Osteoblast (primary cell): ENCODE measurements around the gene NDUFA5. TPM values are rescaled to one million over a fixed set of nuclear protein-coding genes. Genes with fewer than 3 reads are reported as not detected.
A peak's percentile ranks its signal among the peaks of the same experiment; 100 is the strongest.
"Not testable (repeated sequence)": the region's sequence is repeated elsewhere in the genome, so short reads cannot be mapped to it uniquely, and the experiment has no call there.

Experiments
- DNase-seq: peaks from one replicate; pipeline ENCODE4 v3.0.0; 2011; ENCODE audit warnings: low spot score, mixed read lengths; ENCODE audit not compliant: insufficient read length; ENCODE audit errors: missing footprints
- H2AFZ ChIP-seq: 2 replicates; pipeline ENCODE4 v1.6.0; 2011; ENCODE audit warnings: mild to moderate bottlenecking, low read length
- H3K27ac ChIP-seq: 2 replicates; pipeline ENCODE4 v1.5.1; 2011; ENCODE audit warnings: mild to moderate bottlenecking, low read depth, low read length, moderate library complexity
- H3K27me3 ChIP-seq: 2 replicates; pipeline ENCODE4 v1.6.0; 2012; ENCODE audit warnings: mild to moderate bottlenecking, control low read depth, inconsistent platforms, low read length, moderate library complexity; ENCODE audit not compliant: insufficient read depth
- H3K36me3 ChIP-seq: 2 replicates; pipeline ENCODE4 v1.5.1; 2011; ENCODE audit warnings: mild to moderate bottlenecking, low read length, control low read depth, moderate library complexity; ENCODE audit not compliant: insufficient read depth
- H3K4me1 ChIP-seq: 2 replicates; pipeline ENCODE4 v1.5.1; 2011; ENCODE audit warnings: mild to moderate bottlenecking, low read length, control low read depth, moderate library complexity; ENCODE audit not compliant: insufficient read depth
- H3K4me2 ChIP-seq: 2 replicates; pipeline ENCODE4 v1.6.0; 2011; ENCODE audit warnings: mild to moderate bottlenecking, low read length; ENCODE audit not compliant: insufficient read depth
- H3K4me3 ChIP-seq: fragments of 200-600 bp; sonication (generic); 3 replicates; pipeline ENCODE4 v1.5.1; 2012; ENCODE audit warnings: mild to moderate bottlenecking, low read length, inconsistent platforms; ENCODE audit not compliant: insufficient read depth
- H3K79me2 ChIP-seq: 2 replicates; pipeline ENCODE4 v1.6.0; 2012; ENCODE audit warnings: mild to moderate bottlenecking, low read length, control low read depth, inconsistent platforms; ENCODE audit not compliant: insufficient read depth
- H3K9me3 ChIP-seq: 2 replicates; pipeline ENCODE4 v1.5.1; 2011; ENCODE audit warnings: low read depth, low read length, control low read depth
- H4K20me1 ChIP-seq: 2 replicates; pipeline ENCODE4 v1.6.0; 2012; ENCODE audit warnings: mild to moderate bottlenecking, low read length, control low read depth; ENCODE audit not compliant: insufficient read depth
- total RNA-seq: library from RNA; depleted of rRNA; stranded (reverse); fragments of >200 nt; gene quantifications from 2 replicates; pipeline ENCODE4 v1.2.3, GENCODE V29; 2012
- TF ChIP-seq, protein P1 (sequence below): IDR thresholded peaks from 2 replicates; pipeline ENCODE4 v1.5.1; 2011; ENCODE audit warnings: mild to moderate bottlenecking, low read depth, low read length, moderate library complexity; ENCODE audit errors: extremely low read depth

Gene NDUFA5
- total RNA-seq, 1 donor: 25.7 TPM

DNA sequence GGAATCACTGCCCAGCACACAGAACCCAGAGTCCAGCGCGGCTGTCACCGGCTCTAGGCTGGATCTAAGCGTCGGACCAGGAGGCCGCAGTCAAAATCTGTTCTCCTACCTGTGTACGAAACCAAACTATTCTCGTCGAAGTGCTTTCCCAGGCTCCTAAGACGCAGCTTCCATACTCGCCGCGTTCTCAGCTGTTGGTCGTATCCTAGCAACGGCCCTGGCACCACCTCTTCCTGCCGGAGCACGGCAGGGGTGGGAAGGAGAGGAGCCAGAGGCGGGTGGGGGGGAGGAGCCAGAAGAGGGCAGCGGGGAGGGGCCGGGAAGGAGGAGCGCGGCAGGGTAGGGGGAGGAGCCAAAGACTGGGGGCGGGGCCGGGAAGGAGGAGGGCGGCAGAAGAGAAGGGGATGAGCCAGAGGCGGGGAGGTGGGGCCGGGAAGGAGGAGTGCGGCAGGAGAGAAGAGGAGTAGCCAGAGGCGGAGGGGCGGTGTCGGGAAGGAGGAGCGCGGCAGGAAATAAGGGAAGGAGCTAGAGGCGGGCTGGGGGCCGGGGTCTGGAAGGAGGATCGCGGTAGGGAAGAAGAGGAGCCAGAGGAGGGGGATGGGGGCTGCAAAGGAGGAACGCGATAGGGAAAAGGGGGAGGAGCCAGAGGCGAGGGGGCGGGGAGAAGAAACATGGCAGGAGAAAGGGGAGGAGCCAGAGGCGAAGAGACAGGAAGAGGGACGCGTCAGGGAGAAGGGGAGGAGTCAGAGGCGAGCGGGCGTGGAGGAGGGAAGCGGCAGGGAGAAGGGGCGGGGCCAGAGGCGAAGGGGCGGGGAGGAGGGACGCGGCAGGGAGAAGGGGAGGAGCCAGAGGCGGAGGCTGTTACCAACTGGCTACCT, 23.0 kb downstream of the NDUFA5 start, which contains the start of gene IQUB:
IQUB (minus strand) TSS at position 213 of the 878 bp plus-strand sequence. CDS start 22,255 bp downstream, outside the sequence.
- Histone ChIP-seq H3K27ac (peak within 1 kb of the TSS; percentile 56), H3K79me2 (no peaks in the 10 kb centered on the region), H2AFZ (peak within 1 kb of the TSS; percentile 99), H3K36me3 (no peaks in the 10 kb centered on the region), H3K9me3 (no peaks in the 10 kb centered on the region), H3K4me2 (peak within 1 kb of the TSS; percentile 99), H3K4me1 (peaks cover 21% of the 10 kb centered on the region), H3K4me3 (peak within 1 kb of the TSS; percentile 84), H4K20me1 (no peaks in the 10 kb centered on the region), H3K27me3 (peaks cover 13% of the 10 kb centered on the region)
- TF ChIP-seq, protein P1, sequence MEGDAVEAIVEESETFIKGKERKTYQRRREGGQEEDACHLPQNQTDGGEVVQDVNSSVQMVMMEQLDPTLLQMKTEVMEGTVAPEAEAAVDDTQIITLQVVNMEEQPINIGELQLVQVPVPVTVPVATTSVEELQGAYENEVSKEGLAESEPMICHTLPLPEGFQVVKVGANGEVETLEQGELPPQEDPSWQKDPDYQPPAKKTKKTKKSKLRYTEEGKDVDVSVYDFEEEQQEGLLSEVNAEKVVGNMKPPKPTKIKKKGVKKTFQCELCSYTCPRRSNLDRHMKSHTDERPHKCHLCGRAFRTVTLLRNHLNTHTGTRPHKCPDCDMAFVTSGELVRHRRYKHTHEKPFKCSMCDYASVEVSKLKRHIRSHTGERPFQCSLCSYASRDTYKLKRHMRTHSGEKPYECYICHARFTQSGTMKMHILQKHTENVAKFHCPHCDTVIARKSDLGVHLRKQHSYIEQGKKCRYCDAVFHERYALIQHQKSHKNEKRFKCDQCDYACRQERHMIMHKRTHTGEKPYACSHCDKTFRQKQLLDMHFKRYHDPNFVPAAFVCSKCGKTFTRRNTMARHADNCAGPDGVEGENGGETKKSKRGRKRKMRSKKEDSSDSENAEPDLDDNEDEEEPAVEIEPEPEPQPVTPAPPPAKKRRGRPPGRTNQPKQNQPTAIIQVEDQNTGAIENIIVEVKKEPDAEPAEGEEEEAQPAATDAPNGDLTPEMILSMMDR: no peak
- DNase-seq: peak; percentile 98

DNA sequence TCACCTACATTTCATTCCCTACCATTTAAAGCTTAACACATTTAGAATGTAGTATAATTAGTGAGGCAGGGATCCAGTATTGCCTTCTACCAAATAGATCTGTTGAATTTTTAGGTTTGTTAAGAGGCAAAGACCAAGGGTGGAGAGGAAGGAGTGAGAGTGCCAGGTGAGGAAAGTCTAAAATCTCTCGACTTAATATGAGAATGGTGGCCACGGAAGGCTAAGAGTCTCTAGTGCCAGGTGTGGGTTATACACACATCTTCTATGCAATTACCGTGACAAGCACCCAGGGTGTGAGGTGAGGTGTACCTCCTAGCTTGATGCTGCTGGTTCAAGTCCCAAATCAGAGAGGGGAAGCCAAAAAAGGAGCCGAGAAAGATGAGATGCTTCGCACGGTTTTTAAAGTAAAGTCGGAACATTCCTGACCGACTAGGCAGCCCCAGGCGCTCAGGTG, 23.7 kb downstream of the NDUFA5 start:
- peaks cover 13% of the 10 kb centered on the region for H3K27me3 ChIP-seq
- peak overlapping the region; percentile 99 for H2AFZ ChIP-seq
- peak overlapping the region; percentile 24 for H3K27ac ChIP-seq
- DNase-seq: peak; percentile 44
- no peaks in the 10 kb centered on the region for H3K36me3 ChIP-seq
- H4K20me1 ChIP-seq: no peaks in the 10 kb centered on the region
- H3K79me2 ChIP-seq: no peaks in the 10 kb centered on the region
- peak overlapping the region; percentile 84 for H3K4me3 ChIP-seq
- H3K4me2 ChIP-seq: peak overlapping the region; percentile 99
- H3K4me1 ChIP-seq: peaks cover 21% of the 10 kb centered on the region
- TF ChIP-seq, protein P1: no peak
- H3K9me3 ChIP-seq: no peaks in the 10 kb centered on the region

DNA sequence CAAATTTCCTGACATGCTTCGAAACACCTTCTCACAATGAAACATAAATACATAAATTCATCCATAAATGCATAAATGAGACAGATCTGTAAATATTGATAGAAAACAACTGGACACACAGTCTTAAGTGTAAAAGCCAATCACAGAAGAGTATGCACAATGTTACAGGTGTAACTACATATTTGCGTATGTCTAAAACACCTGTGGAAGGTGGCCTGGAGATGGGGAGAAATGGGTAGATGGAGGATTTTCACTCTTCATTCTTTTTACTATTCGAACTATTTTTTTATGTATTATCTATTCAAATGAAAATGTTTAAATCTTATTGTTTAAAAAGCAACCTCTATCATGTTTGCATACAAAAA, 24.1 kb downstream of the NDUFA5 start:
- Histone ChIP-seq H3K4me1 (peaks cover 18% of the 10 kb centered on the region), H3K9me3 (no peaks in the 10 kb centered on the region), H2AFZ (no peak overlapping the region), H3K4me3 (no peak overlapping the region), H4K20me1 (no peaks in the 10 kb centered on the region), H3K36me3 (no peaks in the 10 kb centered on the region), H3K27me3 (peaks cover 13% of the 10 kb centered on the region), H3K4me2 (peak overlapping the region; percentile 99), H3K27ac (no peak overlapping the region), H3K79me2 (no peaks in the 10 kb centered on the region)
- TF ChIP-seq, protein P1: no peak
- no peak for DNase-seq

DNA sequence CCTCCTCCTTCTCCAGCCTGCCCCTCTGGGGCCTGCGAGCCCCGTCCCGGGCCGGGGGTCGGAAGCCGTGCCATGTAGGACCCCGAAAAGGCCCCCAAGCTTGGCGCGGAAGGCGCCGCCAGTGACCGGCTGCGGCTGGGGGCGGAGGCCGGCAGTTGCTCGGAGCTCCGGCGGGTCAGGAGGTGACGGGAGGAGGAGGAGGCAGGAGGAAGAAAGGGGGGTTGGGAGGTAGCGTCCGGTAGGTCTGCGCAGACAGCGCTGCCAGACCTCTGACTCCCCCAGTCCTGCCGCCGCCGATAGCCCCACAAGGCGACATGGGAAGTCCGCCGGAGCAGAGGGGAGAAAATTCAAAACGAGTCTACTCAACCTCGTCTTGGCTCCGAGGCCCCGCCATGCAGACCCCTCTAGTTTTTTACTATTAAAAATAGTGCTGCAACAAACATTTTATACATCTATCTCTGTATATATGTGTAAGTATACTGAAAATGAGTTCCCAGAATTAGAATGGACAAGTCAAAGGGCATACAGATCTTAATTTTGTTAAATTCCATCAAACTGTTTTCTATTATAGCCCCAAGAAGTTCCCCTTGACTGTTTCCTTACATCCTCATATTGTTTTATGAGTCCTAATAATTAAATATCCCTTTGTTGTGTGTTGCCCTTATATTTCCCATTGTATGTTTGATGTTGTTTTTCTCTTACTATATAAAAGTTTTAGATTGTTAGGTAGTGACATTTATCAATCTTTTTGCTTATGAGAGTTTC, 24.6 kb downstream of the NDUFA5 start:
- not testable (repeated sequence) for H3K36me3 ChIP-seq, H4K20me1 ChIP-seq, H3K79me2 ChIP-seq, H3K27ac ChIP-seq, H3K9me3 ChIP-seq, H2AFZ ChIP-seq
- peak overlapping the region; percentile 32 for H3K4me2 ChIP-seq
- peaks cover 13% of the 10 kb centered on the region for H3K27me3 ChIP-seq
- peaks cover 12% of the 10 kb centered on the region for H3K4me1 ChIP-seq
- H3K4me3 ChIP-seq: peak overlapping the region; percentile 51
- DNase-seq: peak; percentile 17

DNA sequence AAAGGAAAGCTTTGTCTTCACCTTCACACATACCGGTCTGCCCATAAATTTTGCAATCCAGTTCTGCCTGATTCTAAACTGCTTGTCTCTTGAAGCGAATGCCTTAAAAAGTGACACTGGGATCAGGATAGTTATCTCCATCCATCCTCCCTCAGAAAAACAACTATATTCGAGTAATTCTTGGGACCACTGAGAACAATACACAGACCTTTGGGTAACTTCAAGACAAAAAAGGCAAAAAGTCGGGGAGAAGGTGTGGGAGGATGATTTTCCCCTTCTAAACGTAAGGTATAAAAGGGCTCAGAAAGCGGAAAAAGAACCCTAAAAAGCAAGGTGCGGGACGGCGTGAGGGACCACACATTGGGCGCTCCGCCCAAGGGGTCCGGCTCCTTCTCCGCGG, 25.3 kb downstream of the NDUFA5 start:
- not testable (repeated sequence) for H2AFZ ChIP-seq, H3K27ac ChIP-seq, H3K4me1 ChIP-seq, H3K79me2 ChIP-seq, H3K4me3 ChIP-seq, H4K20me1 ChIP-seq, H3K36me3 ChIP-seq, H3K4me2 ChIP-seq, H3K9me3 ChIP-seq, DNase-seq
- peaks cover 13% of the 10 kb centered on the region for H3K27me3 ChIP-seq

DNA sequence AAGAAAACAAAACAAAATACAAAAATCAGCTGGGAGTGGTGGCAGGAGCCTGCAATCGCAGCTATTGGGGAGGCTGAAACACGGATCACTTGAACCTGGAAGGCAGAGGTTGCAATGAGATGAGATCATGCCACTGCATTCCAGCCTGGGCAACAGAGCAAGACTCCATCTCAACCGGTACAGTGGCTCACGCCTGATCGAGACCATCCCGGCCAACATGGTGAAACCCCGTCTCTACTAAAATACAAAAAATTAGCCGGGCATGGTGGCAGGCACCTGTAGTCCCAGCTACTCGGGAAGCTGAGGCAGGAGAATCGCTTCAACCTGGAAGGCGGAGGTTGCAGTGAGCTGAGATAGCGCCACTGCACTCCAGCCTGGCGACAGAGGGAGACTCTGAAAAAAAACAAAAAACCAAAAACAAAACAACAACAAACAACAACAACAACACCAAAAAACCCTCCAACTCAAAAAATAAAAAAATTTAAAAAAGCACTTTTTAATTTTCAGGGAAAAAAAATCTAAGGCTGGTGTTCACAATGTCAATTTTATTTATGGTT, 27.5 kb downstream of the NDUFA5 start:
- not testable (repeated sequence) for H4K20me1 ChIP-seq, H3K36me3 ChIP-seq, H3K9me3 ChIP-seq, H3K4me1 ChIP-seq, DNase-seq, H3K4me3 ChIP-seq, H3K79me2 ChIP-seq, H3K4me2 ChIP-seq, H3K27ac ChIP-seq, H2AFZ ChIP-seq
- H3K27me3 ChIP-seq: peaks cover 13% of the 10 kb centered on the region
